Measurements from ENCODE around the gene CNTNAP5.

CNTNAP5 gene

GRCh38 chr2:124692707-124693106 is 667.6 kb downstream of the CNTNAP5 start:
- Mint-ChIP-seq H3K4me3 (no peak overlapping the region), H3K27ac (no peak overlapping the region), H3K4me1 (no peaks in the 10 kb centered on the region), H3K36me3 (ENCODE audit: low read depth) (no peaks in the 10 kb centered on the region), H3K9me3 (peaks cover 34% of the 10 kb centered on the region), H3K27me3 (no peaks in the 10 kb centered on the region)
- no peak for DNase-seq
- no peak for ATAC-seq

GRCh38 chr2:124693156-124693555 is 668.1 kb downstream of the CNTNAP5 start:
- H3K9me3 Mint-ChIP-seq, result peaks cover 33% of the 10 kb centered on the region
- ATAC-seq, result no peak
- no peak overlapping the region for H3K4me3 Mint-ChIP-seq
- H3K36me3 Mint-ChIP-seq (ENCODE audit: low read depth), result no peaks in the 10 kb centered on the region
- H3K27me3 Mint-ChIP-seq, result no peaks in the 10 kb centered on the region
- H3K4me1 Mint-ChIP-seq, result no peaks in the 10 kb centered on the region
- no peak overlapping the region for H3K27ac Mint-ChIP-seq
- no peak for DNase-seq

- Mint-ChIP-seq H3K36me3 (ENCODE audit: low read depth) (no peaks in the 10 kb centered on the region), H3K4me1 (no peaks in the 10 kb centered on the region), H3K4me3 (no peak overlapping the region), H3K27me3 (no peaks in the 10 kb centered on the region), H3K9me3 (peaks cover 4% of the 10 kb centered on the region), H3K27ac (no peak overlapping the region)
- ATAC-seq (no peak), DNase-seq (no peak)
These were observed 674.0 kb downstream of the CNTNAP5 start for GRCh38 chr2:124698979-124699565.

GRCh38 chr2:124702777-124703176 is 677.7 kb downstream of the CNTNAP5 start:
- Mint-ChIP-seq H3K27me3 (no peaks in the 10 kb centered on the region), H3K27ac (no peak overlapping the region), H3K4me3 (no peak overlapping the region), H3K9me3 (peaks cover 4% of the 10 kb centered on the region), H3K36me3 (ENCODE audit: low read depth) (no peaks in the 10 kb centered on the region), H3K4me1 (no peaks in the 10 kb centered on the region)
- DNase-seq, result no peak
- ATAC-seq, result no peak

GRCh38 chr2:124704071-124704925 is 679.2 kb downstream of the CNTNAP5 start:
- Mint-ChIP-seq H3K9me3 (peaks cover 4% of the 10 kb centered on the region), H3K27ac (no peak overlapping the region), H3K4me1 (no peaks in the 10 kb centered on the region), H3K4me3 (no peak overlapping the region), H3K36me3 (ENCODE audit: low read depth) (no peaks in the 10 kb centered on the region), H3K27me3 (no peaks in the 10 kb centered on the region)
- ATAC-seq (no peak), DNase-seq (no peak)

GRCh38 chr2:124708661-124709060 is 683.6 kb downstream of the CNTNAP5 start:
- Mint-ChIP-seq H3K27me3 (no peaks in the 10 kb centered on the region), H3K27ac (no peak overlapping the region), H3K4me1 (no peaks in the 10 kb centered on the region), H3K36me3 (ENCODE audit: low read depth) (no peaks in the 10 kb centered on the region), H3K4me3 (no peak overlapping the region), H3K9me3 (peaks cover 3% of the 10 kb centered on the region)
- ATAC-seq (no peak), DNase-seq (no peak)

- no peak overlapping the region for H3K4me3 Mint-ChIP-seq
- H3K27me3 Mint-ChIP-seq, result no peaks in the 10 kb centered on the region
- H3K4me1 Mint-ChIP-seq, result no peaks in the 10 kb centered on the region
These were observed 688.9 kb downstream of the CNTNAP5 start for GRCh38 chr2:124713969-124714368.

GRCh38 chr2:124725187-124725586 is 700.1 kb downstream of the CNTNAP5 start:
- peaks cover 8% of the 10 kb centered on the region for H3K9me3 Mint-ChIP-seq
- ATAC-seq (no peak), DNase-seq (no peak)
- H3K36me3 Mint-ChIP-seq (ENCODE audit: low read depth), result no peaks in the 10 kb centered on the region
- no peaks in the 10 kb centered on the region for H3K27me3 Mint-ChIP-seq
- no peak overlapping the region for H3K27ac Mint-ChIP-seq
- H3K4me3 Mint-ChIP-seq, result no peak overlapping the region
- H3K4me1 Mint-ChIP-seq, result no peaks in the 10 kb centered on the region

More at GRCh38 chr2:124713969-124714368, 688.9 kb downstream of the CNTNAP5 start:
- ATAC-seq (no peak), DNase-seq (no peak)
- H3K9me3 Mint-ChIP-seq, result peaks cover 7% of the 10 kb centered on the region
- no peaks in the 10 kb centered on the region for H3K36me3 Mint-ChIP-seq (ENCODE audit: low read depth)
- H3K27ac Mint-ChIP-seq, result no peak overlapping the region

- no peak overlapping the region for H3K27ac Mint-ChIP-seq
- no peaks in the 10 kb centered on the region for H3K36me3 Mint-ChIP-seq (ENCODE audit: low read depth)
- H3K9me3 Mint-ChIP-seq, result peaks cover 14% of the 10 kb centered on the region
- DNase-seq, result no peak
- ATAC-seq, result no peak
- no peak overlapping the region for H3K4me3 Mint-ChIP-seq
- H3K4me1 Mint-ChIP-seq, result no peaks in the 10 kb centered on the region
- H3K27me3 Mint-ChIP-seq, result no peaks in the 10 kb centered on the region
These were observed 715.5 kb downstream of the CNTNAP5 start for GRCh38 chr2:124740636-124741035.

GRCh38 chr2:124753842-124754241 is 728.8 kb downstream of the CNTNAP5 start:
- DNase-seq (no peak), ATAC-seq (no peak)
- Mint-ChIP-seq H3K36me3 (ENCODE audit: low read depth) (no peaks in the 10 kb centered on the region), H3K27me3 (no peaks in the 10 kb centered on the region), H3K4me3 (no peak overlapping the region), H3K4me1 (no peaks in the 10 kb centered on the region), H3K9me3 (no peaks in the 10 kb centered on the region), H3K27ac (no peak overlapping the region)

GRCh38 chr2:124755386-124755785 is 730.3 kb downstream of the CNTNAP5 start:
- H3K27me3 Mint-ChIP-seq, result no peaks in the 10 kb centered on the region
- ATAC-seq (no peak), DNase-seq (no peak)
- H3K9me3 Mint-ChIP-seq, result no peaks in the 10 kb centered on the region
- no peaks in the 10 kb centered on the region for H3K4me1 Mint-ChIP-seq
- no peak overlapping the region for H3K4me3 Mint-ChIP-seq
- H3K27ac Mint-ChIP-seq, result no peak overlapping the region
- no peaks in the 10 kb centered on the region for H3K36me3 Mint-ChIP-seq (ENCODE audit: low read depth)

GRCh38 chr2:124756048-124756447 is 731.0 kb downstream of the CNTNAP5 start:
- Mint-ChIP-seq H3K27ac (no peak overlapping the region), H3K27me3 (no peaks in the 10 kb centered on the region), H3K4me1 (no peaks in the 10 kb centered on the region), H3K9me3 (no peaks in the 10 kb centered on the region), H3K4me3 (no peak overlapping the region), H3K36me3 (ENCODE audit: low read depth) (no peaks in the 10 kb centered on the region)
- no peak for DNase-seq
- no peak for ATAC-seq

GRCh38 chr2:124762388-124762787 is 737.3 kb downstream of the CNTNAP5 start:
- H3K27me3 Mint-ChIP-seq, result no peaks in the 10 kb centered on the region
- DNase-seq (no peak), ATAC-seq (no peak)
- peaks cover 13% of the 10 kb centered on the region for H3K9me3 Mint-ChIP-seq
- no peak overlapping the region for H3K27ac Mint-ChIP-seq
- H3K4me3 Mint-ChIP-seq, result no peak overlapping the region
- no peaks in the 10 kb centered on the region for H3K36me3 Mint-ChIP-seq (ENCODE audit: low read depth)
- H3K4me1 Mint-ChIP-seq, result no peaks in the 10 kb centered on the region

GRCh38 chr2:124763611-124764010 is 738.5 kb downstream of the CNTNAP5 start:
- Mint-ChIP-seq H3K27me3 (no peaks in the 10 kb centered on the region), H3K36me3 (ENCODE audit: low read depth) (no peaks in the 10 kb centered on the region), H3K27ac (no peak overlapping the region), H3K9me3 (peaks cover 14% of the 10 kb centered on the region), H3K4me3 (no peak overlapping the region), H3K4me1 (no peaks in the 10 kb centered on the region)
- DNase-seq (no peak), ATAC-seq (no peak)

- H3K4me1 Mint-ChIP-seq, result no peaks in the 10 kb centered on the region
These were observed 749.7 kb downstream of the CNTNAP5 start for GRCh38 chr2:124774781-124775180.

More at GRCh38 chr2:124774781-124775180, 749.7 kb downstream of the CNTNAP5 start:
- no peak for ATAC-seq
- H3K36me3 Mint-ChIP-seq (ENCODE audit: low read depth), result no peaks in the 10 kb centered on the region
- H3K27me3 Mint-ChIP-seq, result no peaks in the 10 kb centered on the region
- no peak overlapping the region for H3K27ac Mint-ChIP-seq
- DNase-seq, result no peak
- peaks cover 10% of the 10 kb centered on the region for H3K9me3 Mint-ChIP-seq
- H3K4me3 Mint-ChIP-seq, result no peak overlapping the region

All from activated naive CD8-positive, alpha-beta T cell treated with anti-CD3 and anti-CD28 coated beads, Interleukin-2, amount 50 U/mL, for 24 hours (primary cell).